Activated CD4-positive, alpha-beta T cell treated with anti-CD3 and anti-CD28 coated beads for 48 hours (primary cell): ENCODE measurements around the gene TDO2.

ENCODE experiments used
- DNase-seq: peaks from one replicate; pipeline ENCODE4 v3.0.0-alpha.2; 2020

TDO2 gene

DNA sequence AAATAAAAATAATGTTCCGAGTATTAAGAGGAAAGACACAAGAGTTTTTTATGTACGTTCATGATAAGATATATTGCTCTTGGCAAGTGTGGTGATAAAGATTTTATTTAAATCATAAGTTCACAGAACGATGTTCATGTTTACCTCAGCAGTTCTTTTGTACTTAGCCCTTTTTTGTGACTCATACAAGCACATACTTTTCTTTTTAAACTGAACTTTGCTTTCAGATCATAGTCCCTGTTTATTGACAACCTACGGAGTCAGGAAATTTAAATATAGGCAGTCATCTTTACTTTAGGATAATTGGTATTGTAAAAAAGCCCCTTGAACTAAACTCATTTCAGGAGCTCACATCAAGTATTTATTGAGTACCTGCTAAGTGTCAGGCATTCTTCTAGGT, 51.4 kb downstream of the TDO2 start:
- DNase-seq = no peak

DNA sequence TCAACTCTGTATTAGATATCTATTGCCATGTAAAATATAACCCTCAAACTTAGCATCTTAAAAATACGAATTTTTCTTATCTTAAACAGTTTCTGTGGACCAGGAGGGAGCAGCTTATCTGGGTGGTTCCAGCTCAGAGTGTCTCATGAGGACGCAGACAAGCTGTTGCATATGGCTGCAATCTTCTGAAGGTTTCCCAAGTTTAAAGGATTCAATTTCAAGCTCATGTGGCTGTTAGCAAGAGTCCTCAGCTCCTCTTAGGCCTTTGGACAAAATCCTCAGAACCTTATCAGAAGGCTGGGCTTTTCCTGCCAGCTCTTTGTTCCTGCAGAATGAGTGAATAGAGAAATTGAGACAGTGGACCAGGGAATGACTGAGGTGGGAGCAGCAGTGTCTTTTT, 53.0 kb downstream of the TDO2 start:
- no peak for DNase-seq

DNA sequence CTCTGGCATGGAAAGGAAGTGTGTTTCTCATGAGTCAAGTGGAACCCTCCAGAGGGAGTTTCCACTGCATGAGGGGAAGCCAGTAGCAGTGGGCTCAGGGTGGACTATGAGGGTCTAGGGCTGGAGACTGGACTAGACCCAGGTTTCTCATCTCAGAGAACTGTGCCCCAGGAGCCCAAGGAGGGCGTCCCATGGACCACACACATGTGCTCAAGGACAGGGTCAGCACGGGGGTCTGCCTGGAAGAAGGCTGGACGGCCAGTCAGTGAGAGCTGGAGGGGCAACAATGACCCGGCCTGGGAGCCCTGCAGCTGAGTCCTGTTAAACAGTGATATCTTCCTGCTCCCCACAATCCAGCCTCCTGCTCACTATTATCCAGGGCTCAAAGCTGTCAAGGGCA, 55.9 kb downstream of the TDO2 start:
- DNase-seq = no peak

DNA sequence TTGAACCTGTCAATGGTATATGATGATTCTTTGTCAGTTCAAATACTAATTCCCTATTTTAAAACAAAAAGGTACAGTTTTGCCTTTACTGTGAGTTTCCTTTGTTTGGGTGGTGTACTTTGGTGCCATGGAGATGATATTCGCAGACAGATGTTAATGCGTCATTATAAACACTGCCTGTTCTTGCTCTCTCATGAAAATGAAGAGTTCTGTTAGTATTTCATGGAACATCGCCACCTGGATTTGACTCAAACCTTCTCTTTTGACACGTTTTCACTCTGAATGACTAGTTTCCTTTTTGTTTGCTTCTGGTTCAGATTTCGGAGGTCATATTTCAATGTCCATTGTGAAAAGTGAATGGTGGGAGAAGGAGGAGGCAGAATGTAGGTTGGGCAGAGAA, 57.0 kb downstream of the TDO2 start:
- DNase-seq = no peak

DNA sequence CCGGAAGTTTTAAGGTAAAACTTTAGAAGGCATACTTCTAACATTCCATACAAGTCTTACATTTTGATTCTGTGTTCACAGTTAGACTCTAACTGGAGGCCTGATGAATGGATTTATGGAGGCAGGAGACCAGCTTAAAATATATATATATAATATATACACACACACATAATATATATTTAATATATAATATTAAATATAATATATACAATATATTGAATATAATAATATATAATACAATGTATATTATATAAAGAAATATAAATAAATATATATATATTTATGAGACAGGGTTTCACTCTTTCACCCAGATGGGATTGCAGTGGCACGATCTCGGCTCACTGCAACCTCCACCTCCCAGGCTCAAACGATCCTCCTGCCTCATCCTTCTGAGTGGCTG, 58.1 kb downstream of the TDO2 start:
- no peak for DNase-seq

DNA sequence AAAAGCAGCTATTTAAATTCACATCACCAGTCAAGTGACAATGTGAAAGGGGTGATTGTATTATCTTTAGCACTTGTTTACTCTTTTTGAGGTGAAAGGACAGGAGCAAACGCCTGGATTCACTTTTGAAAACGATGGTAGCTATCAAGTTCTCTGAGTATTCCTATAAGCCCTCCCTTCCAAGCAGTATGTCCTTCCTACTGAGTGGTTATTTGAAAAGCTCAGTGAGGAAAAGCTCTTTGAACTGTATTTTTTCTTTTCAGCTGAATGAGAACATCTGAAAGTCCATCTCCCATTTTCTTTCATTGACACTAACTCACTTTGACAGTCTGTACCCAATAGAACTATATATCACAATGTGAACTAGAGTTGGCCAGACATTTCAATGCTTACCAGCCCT, 59.3 kb downstream of the TDO2 start:
- no peak for DNase-seq

DNA sequence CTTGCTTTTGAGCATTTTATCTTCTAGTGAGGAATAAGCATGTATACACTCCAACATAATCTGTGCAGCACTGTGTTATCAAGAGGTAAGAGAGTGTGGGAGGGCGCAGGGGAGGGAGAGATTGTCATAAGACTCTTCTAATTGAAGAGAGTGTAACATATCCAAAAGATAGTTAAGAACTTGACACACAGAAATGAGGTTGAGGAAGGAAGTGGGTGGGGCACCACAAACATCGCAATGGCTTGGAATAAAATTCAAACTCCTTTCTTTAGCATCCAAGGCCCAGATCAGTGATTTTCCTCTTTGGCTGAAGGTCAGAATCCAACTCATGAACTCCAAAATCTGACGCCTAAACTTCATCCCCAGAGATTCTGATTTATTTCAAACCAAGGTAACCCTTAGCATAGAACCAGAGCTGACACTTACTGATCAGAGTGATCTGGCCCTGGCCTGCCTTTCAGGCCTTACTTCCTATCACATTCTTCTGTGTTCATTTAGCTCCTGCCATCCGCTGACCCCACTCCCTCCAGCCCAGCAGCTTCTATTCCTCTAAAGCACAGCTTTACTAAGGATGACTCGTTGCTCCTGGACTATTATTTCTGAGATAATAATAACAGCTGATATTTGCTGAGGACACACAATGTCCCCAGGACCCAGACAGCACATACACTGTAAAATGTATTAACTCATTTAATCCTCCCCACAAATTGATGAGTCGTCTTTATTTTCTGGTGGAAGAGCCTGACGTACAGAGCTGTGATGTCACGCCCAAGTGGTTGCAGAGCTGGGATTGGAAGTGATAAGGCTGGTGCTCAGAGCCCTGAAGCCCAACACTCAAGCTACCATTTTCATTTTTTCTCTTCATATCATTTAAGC, 60.8 kb downstream of the TDO2 start:
- DNase-seq = no peak

DNA sequence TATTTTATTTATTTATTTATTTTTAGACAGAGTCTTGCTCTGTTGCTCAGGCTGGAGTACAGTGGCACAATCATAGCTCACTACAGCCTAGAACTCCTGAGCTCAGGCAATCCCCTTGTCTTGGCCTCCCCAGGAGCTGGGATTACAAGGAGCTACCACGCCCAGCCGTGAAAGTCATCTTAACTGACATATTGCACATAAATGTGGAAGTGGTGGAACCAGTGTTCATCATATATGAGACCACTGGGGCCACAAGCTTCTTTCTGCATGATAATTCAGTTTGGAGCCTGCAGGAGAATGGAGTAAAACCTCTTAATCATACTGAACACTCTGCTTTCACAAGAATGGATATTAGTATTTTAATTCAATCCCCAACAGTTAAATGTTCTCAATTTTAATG, 62.7 kb downstream of the TDO2 start:
- no peak for DNase-seq

DNA sequence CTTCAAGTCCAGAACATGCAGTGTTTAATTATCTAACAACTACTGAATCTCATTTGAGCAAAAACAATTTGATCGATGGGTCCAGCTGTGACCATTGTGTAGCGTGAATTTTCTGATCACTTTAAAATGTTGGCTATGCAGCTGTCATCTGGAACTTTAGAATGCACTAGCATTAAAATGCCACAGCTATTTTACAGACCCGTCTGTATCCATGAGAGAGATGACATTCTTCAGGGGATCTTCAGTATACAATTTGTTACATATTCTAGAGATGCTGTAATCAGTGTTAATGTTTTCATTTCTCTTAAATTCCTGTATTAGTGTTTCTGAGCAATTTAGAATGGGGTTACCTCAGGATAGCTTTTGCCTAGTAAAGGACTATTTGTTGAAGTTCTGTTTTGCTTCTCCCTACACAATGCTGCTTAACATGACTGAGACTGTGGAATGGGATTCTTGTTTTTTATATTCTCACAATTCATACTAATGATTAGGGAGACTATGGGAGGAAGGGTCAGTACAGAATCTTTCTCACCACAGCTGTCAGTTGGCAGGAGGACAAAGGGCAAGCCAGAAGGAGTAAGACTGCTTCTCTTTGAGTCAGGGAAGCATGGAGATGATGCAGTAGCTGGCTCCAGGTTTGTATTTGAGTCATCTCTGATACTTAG, 63.4 kb downstream of the TDO2 start:
- no peak for DNase-seq
